GM12892 (cell line): ENCODE results near the gene TMEM91.
"Not testable (repeated sequence)": the region's sequence is repeated elsewhere in the genome, so short reads cannot be mapped to it uniquely, and the experiment has no call there.

ENCODE experiments used
- DNase-seq: peaks from one replicate; pipeline ENCODE4 v3.0.0; 2011; ENCODE audit not compliant: insufficient read length
- FAIRE-seq: peaks from 2 replicates; lab custom pipeline; 2011; peaks lifted over from hg19 to GRCh38; lab: Jason Lieb, UNC
- POLR2A ChIP-seq: IDR thresholded peaks from 2 replicates; pipeline ENCODE4 v1.6.1; 2011; ENCODE audit warnings: low read depth, low read length, control low read depth
- POLR2AphosphoS5 ChIP-seq: IDR thresholded peaks from 2 replicates; pipeline ENCODE4 v1.6.1; 2011; ENCODE audit warnings: low read depth, low read length, control low read depth
- TAF1 ChIP-seq: IDR thresholded peaks from 2 replicates; pipeline ENCODE4 v1.6.1; 2011; ENCODE audit warnings: low read depth, mild to moderate bottlenecking, control low read depth, low read length, borderline replicate concordance

Gene TMEM91

GRCh38 chr19:41335467-41335866 is 40.9 kb upstream of the TMEM91 start:
- no peak for DNase-seq
- TF ChIP-seq POLR2A: no peak
- no peak for TF ChIP-seq TAF1
- no peak for TF ChIP-seq POLR2AphosphoS5
- no peak for FAIRE-seq

GRCh38 chr19:41339936-41340335 is 36.4 kb upstream of the TMEM91 start:
- TF ChIP-seq TAF1: no peak
- TF ChIP-seq POLR2A: no peak
- TF ChIP-seq POLR2AphosphoS5: no peak
- DNase-seq: no peak
- FAIRE-seq: no peak

GRCh38 chr19:41341669-41342490 is 34.5 kb upstream of the TMEM91 start:
- no peak for TF ChIP-seq POLR2AphosphoS5
- TF ChIP-seq TAF1: no peak
- TF ChIP-seq POLR2A: no peak
- FAIRE-seq: no peak
- no peak for DNase-seq

- TF ChIP-seq POLR2AphosphoS5: no peak
- TF ChIP-seq POLR2A: no peak
- no peak for TF ChIP-seq TAF1
- DNase-seq (no peak), FAIRE-seq (no peak)
These were observed 32.2 kb upstream of the TMEM91 start for GRCh38 chr19:41344162-41344561.

- not testable (repeated sequence) for DNase-seq, FAIRE-seq
These were observed 29.4 kb upstream of the TMEM91 start for GRCh38 chr19:41346916-41347315.

- TF ChIP-seq POLR2A (no peak), TAF1 (no peak), POLR2AphosphoS5 (no peak)
- FAIRE-seq (no peak), DNase-seq (no peak)
These were observed 25.5 kb upstream of the TMEM91 start for GRCh38 chr19:41350735-41351338.

- TF ChIP-seq POLR2AphosphoS5: peak; percentile 85
- no peak for TF ChIP-seq TAF1
- TF ChIP-seq POLR2A: peak; percentile 82
These were observed 24.7 kb upstream of the TMEM91 start for GRCh38 chr19:41351339-41352245.

GRCh38 chr19:41352279-41352608 is 24.1 kb upstream of the TMEM91 start:
- no peak for TF ChIP-seq POLR2A
- TF ChIP-seq TAF1: no peak; the same call in 1 of the 2 replicates
- no peak for TF ChIP-seq POLR2AphosphoS5
- no peak for FAIRE-seq
- no peak for DNase-seq

More at GRCh38 chr19:41351339-41352245, 24.7 kb upstream of the TMEM91 start:
- peak; percentile 90 for DNase-seq
- peak; percentile 94 for FAIRE-seq

- TF ChIP-seq TAF1: 0 out of 2 replicates have a peak, but pooled peaks have one; percentile 32
- TF ChIP-seq POLR2AphosphoS5: no peak
- DNase-seq: peak; percentile 78
- peak; percentile 83 for FAIRE-seq
These were observed 23.5 kb upstream of the TMEM91 start for GRCh38 chr19:41352609-41353465.

- DNase-seq (peak; percentile 98), FAIRE-seq (peak; percentile 91)
- TF ChIP-seq TAF1: peak; percentile 29; the same call in 1 of the 2 replicates
- peak; percentile 81 for TF ChIP-seq POLR2A
- peak; percentile 49; the same call in 1 of the 2 replicates for TF ChIP-seq POLR2AphosphoS5
These were observed 22.6 kb upstream of the TMEM91 start, which contains the start of gene TGFB1 for GRCh38 chr19:41353466-41354342. TSS of gene TGFB1 (minus strand) at chr19:41353922. CDS start at chr19:41353044, 878 bp downstream.
